NCI-H69 (cell line): ENCODE measurements around the gene CELF4.
A peak's percentile ranks its signal among the peaks of the same experiment; 100 is the strongest.

Source experiments
- DNase-seq: peaks from one replicate; lab custom pipeline; 2025; lab: John Stamatoyannopoulos, UW

Gene CELF4

GRCh38 chr18:37565101-37565976 is at the start of gene CELF4:
CELF4 (minus strand) TSS chr18:37565798.
- peak; percentile 95 for DNase-seq

- no peak for DNase-seq
Measured at GRCh38 chr18:37613253-37613565, 47.6 kb upstream of the CELF4 start.

- no peak for DNase-seq
Measured at GRCh38 chr18:37612524-37613252, 47.1 kb upstream of the CELF4 start.

- DNase-seq: no peak
Measured at GRCh38 chr18:37611614-37612279, 46.1 kb upstream of the CELF4 start.

- no peak for DNase-seq
Measured at GRCh38 chr18:37608876-37609275, 43.3 kb upstream of the CELF4 start.

GRCh38 chr18:37607281-37607680 is 41.7 kb upstream of the CELF4 start:
- DNase-seq: no peak

GRCh38 chr18:37604032-37604431 is 38.4 kb upstream of the CELF4 start:
- DNase-seq: no peak

- DNase-seq: no peak
Measured at GRCh38 chr18:37598966-37599896, 33.6 kb upstream of the CELF4 start.

GRCh38 chr18:37598396-37598795 is 32.8 kb upstream of the CELF4 start:
- no peak for DNase-seq

GRCh38 chr18:37590346-37590745 is 24.7 kb upstream of the CELF4 start:
- no peak for DNase-seq

- DNase-seq: peak; percentile 27
Measured at GRCh38 chr18:37588289-37588688, 22.7 kb upstream of the CELF4 start.

- no peak for DNase-seq
Measured at GRCh38 chr18:37586656-37587225, 21.1 kb upstream of the CELF4 start.

- DNase-seq: no peak
Measured at GRCh38 chr18:37584952-37585695, 19.5 kb upstream of the CELF4 start.

- no peak for DNase-seq
Measured at GRCh38 chr18:37584217-37584616, 18.6 kb upstream of the CELF4 start.

- DNase-seq: no peak
Measured at GRCh38 chr18:37582261-37582660, 16.7 kb upstream of the CELF4 start.

GRCh38 chr18:37578886-37579513 is 13.4 kb upstream of the CELF4 start:
- peak; percentile 93 for DNase-seq

- DNase-seq: peak; percentile 92
Measured at GRCh38 chr18:37578182-37578678, 12.6 kb upstream of the CELF4 start.

- DNase-seq: peak; percentile 66
Measured at GRCh38 chr18:37577051-37577611, 11.5 kb upstream of the CELF4 start.

GRCh38 chr18:37575646-37576045 is 10.0 kb upstream of the CELF4 start:
- DNase-seq: peak; percentile 98

GRCh38 chr18:37574113-37574512 is 8.5 kb upstream of the CELF4 start:
- DNase-seq: peak; percentile 94
